ENCODE measurements around the gene CHKA. TPM values are rescaled to one million over a fixed set of nuclear protein-coding genes. Genes with fewer than 3 reads are reported as not detected.

CHKA gene
- total RNA-seq, 2 experiments from 2014 or later: 5.3 to 12.9 TPM

GRCh38 chr11:68016161-68016903 lies 104.9 kb downstream of the CHKA start:
- Mint-ChIP-seq H3K4me1 (no peaks in the 10 kb centered on the region), H3K4me3 (no peak overlapping the region), H3K9me3 (ENCODE audit: low read depth) (no peaks in the 10 kb centered on the region), H3K36me3 (no peaks in the 10 kb centered on the region), H3K27me3 (no peaks in the 10 kb centered on the region), H3K27ac (no peak overlapping the region)
- no peak for DNase-seq
- no peak for ATAC-seq
- CTCF ChIA-PET: no interaction called here

GRCh38 chr11:68015467-68015866 lies 105.7 kb downstream of the CHKA start:
- Mint-ChIP-seq H3K27ac (no peak overlapping the region), H3K9me3 (ENCODE audit: low read depth) (no peaks in the 10 kb centered on the region), H3K4me1 (no peaks in the 10 kb centered on the region), H3K36me3 (no peaks in the 10 kb centered on the region), H3K27me3 (no peaks in the 10 kb centered on the region), H3K4me3 (no peak overlapping the region)
- ATAC-seq (no peak), DNase-seq (no peak)
- CTCF ChIA-PET: no interaction called here

- ATAC-seq (no peak), DNase-seq (no peak)
- H3K4me3 Mint-ChIP-seq: no peak overlapping the region
Observed at GRCh38 chr11:68014947-68015447, 106.2 kb downstream of the CHKA start.

GRCh38 chr11:68014157-68014946 lies 106.8 kb downstream of the CHKA start:
- no peak overlapping the region for H3K4me3 Mint-ChIP-seq
- ATAC-seq: no peak
- no peaks in the 10 kb centered on the region for H3K27me3 Mint-ChIP-seq
- H3K27ac Mint-ChIP-seq: no peak overlapping the region
- H3K9me3 Mint-ChIP-seq (ENCODE audit: low read depth): no peaks in the 10 kb centered on the region
- peaks cover 7% of the 10 kb centered on the region for H3K4me1 Mint-ChIP-seq
- no peaks in the 10 kb centered on the region for H3K36me3 Mint-ChIP-seq
- DNase-seq: no peak
- CTCF ChIA-PET: no interaction called here

More at GRCh38 chr11:68014947-68015447, 106.2 kb downstream of the CHKA start:
- Mint-ChIP-seq H3K9me3 (ENCODE audit: low read depth) (no peaks in the 10 kb centered on the region), H3K36me3 (no peaks in the 10 kb centered on the region), H3K27me3 (no peaks in the 10 kb centered on the region), H3K27ac (no peak overlapping the region), H3K4me1 (peaks cover 2% of the 10 kb centered on the region)
- CTCF ChIA-PET: no interaction called here

GRCh38 chr11:68013611-68014156 lies 107.5 kb downstream of the CHKA start:
- no peaks in the 10 kb centered on the region for H3K9me3 Mint-ChIP-seq (ENCODE audit: low read depth)
- ATAC-seq (no peak), DNase-seq (no peak)
- H3K4me3 Mint-ChIP-seq: no peak overlapping the region
- CTCF ChIA-PET: no interaction called here
- H3K27ac Mint-ChIP-seq: no peak overlapping the region
- no peaks in the 10 kb centered on the region for H3K36me3 Mint-ChIP-seq
- H3K4me1 Mint-ChIP-seq: peaks cover 10% of the 10 kb centered on the region
- H3K27me3 Mint-ChIP-seq: no peaks in the 10 kb centered on the region

GRCh38 chr11:68012843-68013610 lies 108.2 kb downstream of the CHKA start:
- ATAC-seq: no peak
- no peak for DNase-seq
- H3K27me3 Mint-ChIP-seq: no peaks in the 10 kb centered on the region
- peaks cover 10% of the 10 kb centered on the region for H3K4me1 Mint-ChIP-seq
- H3K9me3 Mint-ChIP-seq (ENCODE audit: low read depth): no peaks in the 10 kb centered on the region
- CTCF ChIA-PET: no interaction called here
- H3K27ac Mint-ChIP-seq: no peak overlapping the region
- no peaks in the 10 kb centered on the region for H3K36me3 Mint-ChIP-seq
- no peak overlapping the region for H3K4me3 Mint-ChIP-seq

- no peaks in the 10 kb centered on the region for H3K9me3 Mint-ChIP-seq (ENCODE audit: low read depth)
- no peak overlapping the region for H3K4me3 Mint-ChIP-seq
Observed at GRCh38 chr11:68012044-68012842, 108.9 kb downstream of the CHKA start.

GRCh38 chr11:68011051-68011943 lies 109.9 kb downstream of the CHKA start:
- no peak for DNase-seq
- no peaks in the 10 kb centered on the region for H3K27me3 Mint-ChIP-seq
- H3K9me3 Mint-ChIP-seq (ENCODE audit: low read depth): no peaks in the 10 kb centered on the region
- H3K36me3 Mint-ChIP-seq: no peaks in the 10 kb centered on the region
- no peak for ATAC-seq
- CTCF ChIA-PET: interaction anchor here (4.1 kb wide), 1 partner anchor 194 kb away, joined by 20 read pairs; no protein-coding TSS in a partner anchor
- peaks cover 11% of the 10 kb centered on the region for H3K4me1 Mint-ChIP-seq
- H3K4me3 Mint-ChIP-seq: no peak overlapping the region
- H3K27ac Mint-ChIP-seq: no peak overlapping the region

More at GRCh38 chr11:68012044-68012842, 108.9 kb downstream of the CHKA start:
- DNase-seq (no peak), ATAC-seq (no peak)
- Mint-ChIP-seq H3K27ac (no peak overlapping the region), H3K4me1 (peaks cover 10% of the 10 kb centered on the region), H3K36me3 (no peaks in the 10 kb centered on the region), H3K27me3 (no peaks in the 10 kb centered on the region)
- CTCF ChIA-PET: no interaction called here

- Mint-ChIP-seq H3K36me3 (no peaks in the 10 kb centered on the region), H3K27me3 (no peaks in the 10 kb centered on the region), H3K27ac (no peak within 1 kb of the TSS), H3K4me3 (no peak within 1 kb of the TSS), H3K4me1 (peaks cover 11% of the 10 kb centered on the region), H3K9me3 (ENCODE audit: low read depth) (no peaks in the 10 kb centered on the region)
- peak; percentile 38 for ATAC-seq
- CTCF ChIA-PET: interaction anchor here (0.6 to 4.1 kb wide), 4 partner anchors 14 to 195 kb away, joined by 3 to 20 read pairs (median 6); no protein-coding TSS in a partner anchor
- DNase-seq: no peak
Observed at GRCh38 chr11:68010090-68011041, 110.8 kb downstream of the CHKA start, which contains the start of gene ALDH3B1. ALDH3B1 (plus strand) TSS chr11:68010327; CDS start chr11:68015298, 4,971 bp downstream.

GRCh38 chr11:68009391-68010089 lies 111.6 kb downstream of the CHKA start:
- no peak for ATAC-seq
- Mint-ChIP-seq H3K27ac (no peak overlapping the region), H3K9me3 (ENCODE audit: low read depth) (no peaks in the 10 kb centered on the region), H3K4me1 (peaks cover 17% of the 10 kb centered on the region), H3K4me3 (no peak overlapping the region), H3K36me3 (no peaks in the 10 kb centered on the region), H3K27me3 (no peaks in the 10 kb centered on the region)
- CTCF ChIA-PET: interaction anchor here (0.6 to 4.1 kb wide), 6 partner anchors 14 to 201 kb away, joined by 3 to 20 read pairs (median 6); no protein-coding TSS in a partner anchor
- DNase-seq: no peak

All from activated CD8-positive, alpha-beta memory T cell treated with anti-CD3 and anti-CD28 coated beads, Interleukin-2, amount 10 ng/mL, durations not matched to agents 7 days and 5 days (primary cell).